PC-9 (cell line): Measurements from ENCODE around the gene RBM5. TPM values are rescaled to one million over a fixed set of nuclear protein-coding genes. Genes with fewer than 3 reads are reported as not detected.

Experiments used
- BruUV-seq: library from RNA; stranded (reverse); fragments of 400-500 nt; replicated peaks from 2 replicates; lab custom pipeline; 2021; lab: Mats Ljungman, UMichigan
- CTCF ChIA-PET: fragments of 300-600 bp; sonication (Branson Sonifier 250); formaldehyde crosslinking; loops from one replicate; lab custom pipeline; 2022; ENCODE audit warnings: antibody characterized with exemption; lab: Charles Lee
- POLR2A ChIA-PET: fragments of 300-600 bp; sonication (Branson Sonifier 250); formaldehyde crosslinking; loops from one replicate; lab custom pipeline; 2022; ENCODE audit warnings: antibody characterized with exemption; ENCODE audit not compliant: unreplicated experiment; lab: Charles Lee
- DNase-seq, 2 experiments: peaks; one replicate each; pipeline versions ENCODE4 v3.0.0 to v3.0.0-alpha.2; 2015 to 2022; ENCODE audit warnings: mixed read lengths in 1 of 2
- H2AFZ ChIP-seq: fragments of 200-600 bp; sonication (generic); 2 replicates; pipeline ENCODE4 v1.8.1; 2017; ENCODE audit warnings: antibody characterized with exemption
- H3F3A ChIP-seq: fragments of 200-600 bp; sonication (generic); 2 replicates; pipeline ENCODE4 v1.8.1; 2017; ENCODE audit warnings: antibody characterized with exemption, mild to moderate bottlenecking, low read depth; ENCODE audit not compliant: insufficient read depth
- H3K27ac ChIP-seq: fragments of 200-600 bp; sonication (generic); 2 replicates; pipeline ENCODE4 v1.6.1; 2016; ENCODE audit warnings: mixed run types
- H3K27me3 ChIP-seq: fragments of 200-600 bp; sonication (generic); 2 replicates; pipeline ENCODE4 v1.6.1; 2016; ENCODE audit warnings: low read depth, mixed run types; ENCODE audit not compliant: insufficient read depth
- H3K36me3 ChIP-seq: fragments of 200-600 bp; sonication (generic); 2 replicates; pipeline ENCODE4 v1.6.1; 2016; ENCODE audit warnings: low read depth, mixed run types
- H3K4me1 ChIP-seq: fragments of 200-600 bp; sonication (generic); replicated peaks from 2 replicates; pipeline ENCODE4 v1.6.1; 2016; ENCODE audit warnings: mixed run types; ENCODE audit not compliant: insufficient read depth
- H3K4me2 ChIP-seq: fragments of 200-600 bp; sonication (generic); 2 replicates; pipeline ENCODE4 v1.6.1; 2017; ENCODE audit warnings: mixed run types
- H3K4me3 ChIP-seq: fragments of 200-600 bp; sonication (generic); 2 replicates; pipeline ENCODE4 v1.6.1; 2016; ENCODE audit warnings: mixed run types
- H3K79me2 ChIP-seq: fragments of 200-600 bp; sonication (generic); 2 replicates; pipeline ENCODE4 v1.6.1; 2017; ENCODE audit warnings: low read depth, mixed run types
- H3K9me2 ChIP-seq: fragments of 200-600 bp; sonication (generic); 2 replicates; pipeline ENCODE4 v1.8.1; 2017; ENCODE audit warnings: mild to moderate bottlenecking; ENCODE audit not compliant: insufficient read depth
- H3K9me3 ChIP-seq: fragments of 200-600 bp; sonication (generic); 2 replicates; pipeline ENCODE4 v1.8.1; 2016; ENCODE audit warnings: low read depth; ENCODE audit not compliant: insufficient read depth
- H4K20me1 ChIP-seq: fragments of 200-600 bp; sonication (generic); 2 replicates; pipeline ENCODE4 v1.8.1; 2017; ENCODE audit not compliant: insufficient read depth
- CTCF ChIP-seq: fragments of 200-600 bp; sonication (generic); conservative IDR thresholded peaks from 2 replicates; pipeline ENCODE4 v1.6.1; 2017; ENCODE audit warnings: mixed run types, antibody characterized with exemption, mild to moderate bottlenecking, moderate library complexity
- EZH2 ChIP-seq: fragments of 200-600 bp; sonication (generic); IDR thresholded peaks from 2 replicates; pipeline ENCODE4 v1.8.0; 2017; ENCODE audit warnings: antibody characterized with exemption, low read depth
- intact Hi-C: fragments of 100-400 bp; cut with micrococcal nuclease; formaldehyde crosslinking; loops from one replicate; pipeline ENCODE4 v1.10.0; 2022; ENCODE audit not compliant: unreplicated experiment
- total RNA-seq: library from RNA; stranded (reverse); gene quantifications from 2 replicates; pipeline ENCODE4 v1.2.3, GENCODE V29; 2021

RBM5 gene
- total RNA-seq, 1 experiment from 2014 or later = 87.7 TPM

- Histone ChIP-seq H3K79me2 (no peaks in the 10 kb centered on the region), H3K9me3 (no peaks in the 10 kb centered on the region), H2AFZ (no peak overlapping the region), H3K4me1 (peaks cover 38% of the 10 kb centered on the region), H3K9me2 (no peaks in the 10 kb centered on the region), H3K4me3 (no peak overlapping the region), H3K27ac (no peak overlapping the region), H3K27me3 (no peaks in the 10 kb centered on the region), H3K36me3 (no peaks in the 10 kb centered on the region), H3F3A (peaks cover 3% of the 10 kb centered on the region; the same call in 1 of the 2 replicates), H4K20me1 (no peaks in the 10 kb centered on the region), H3K4me2 (no peak overlapping the region)
- intact Hi-C loops = no loop called here
- ChIA-PET CTCF (no interaction called here), POLR2A (interaction anchor here (0.6 kb wide), 2 partner anchors 99 to 194 kb away, joined by 3 to 6 read pairs; no protein-coding TSS in a partner anchor)
- DNase-seq = peak in 1 of 2 experiments; percentile 66
- TF ChIP-seq CTCF (no peak), EZH2 (no peak)
- BruUV-seq = no TSS peak
Observed at GRCh38 chr3:50164984-50165909, 76.5 kb downstream of the RBM5 start.

- no peaks in the 10 kb centered on the region for H3K27me3 ChIP-seq
- intact Hi-C loops = no loop called here
Observed at GRCh38 chr3:50165910-50166538, 77.3 kb downstream of the RBM5 start.

More at GRCh38 chr3:50165910-50166538, 77.3 kb downstream of the RBM5 start:
- H3K4me3 ChIP-seq = no peak overlapping the region
- H3K27ac ChIP-seq = no peak overlapping the region
- H3K9me2 ChIP-seq = no peaks in the 10 kb centered on the region
- peaks cover 3% of the 10 kb centered on the region; the same call in 1 of the 2 replicates for H3F3A ChIP-seq
- H2AFZ ChIP-seq = no peak overlapping the region
- no peaks in the 10 kb centered on the region for H3K9me3 ChIP-seq
- H3K36me3 ChIP-seq = no peaks in the 10 kb centered on the region
- peaks cover 36% of the 10 kb centered on the region for H3K4me1 ChIP-seq
- no peak for DNase-seq
- H3K79me2 ChIP-seq = no peaks in the 10 kb centered on the region
- no peak overlapping the region for H3K4me2 ChIP-seq
- no TSS peak for BruUV-seq
- no peaks in the 10 kb centered on the region for H4K20me1 ChIP-seq
- TF ChIP-seq CTCF (no peak), EZH2 (no peak)
- ChIA-PET CTCF (no interaction called here), POLR2A (interaction anchor here (0.6 kb wide), 1 partner anchor 195 kb away, joined by 3 read pairs; no protein-coding TSS in a partner anchor)
